ENCODE results near the gene HS3ST4.

HS3ST4 gene

DNA sequence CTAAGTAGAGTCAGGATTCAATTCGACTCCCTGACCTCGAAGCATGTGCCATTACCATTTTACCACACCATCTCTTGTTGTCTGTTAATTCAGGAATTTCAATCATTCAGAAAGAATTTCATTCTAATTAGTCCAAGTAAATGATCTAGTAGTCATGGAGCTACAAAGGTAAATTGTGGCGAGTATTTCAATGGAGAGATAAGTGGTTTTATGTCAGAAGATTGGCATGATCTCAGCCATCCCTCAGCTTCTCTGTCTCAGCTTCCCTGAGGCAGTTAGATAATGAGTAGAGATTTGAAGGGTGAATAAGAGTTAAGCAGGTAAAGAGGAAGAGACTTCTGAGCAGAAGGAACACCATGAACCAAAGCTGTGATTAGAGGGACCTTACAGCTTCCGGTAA lies 93.6 kb downstream of the HS3ST4 start:
- Histone ChIP-seq H3K27ac (ENCODE audit: low read length) (no peak overlapping the region), H2AFZ (ENCODE audit: low read depth, low read length) (no peak overlapping the region), H3K4me1 (ENCODE audit: low read length) (no peaks in the 10 kb centered on the region), H3K36me3 (replicated peaks; ENCODE audit: low read depth, low read length) (no peaks in the 10 kb centered on the region), H4K20me1 (ENCODE audit: insufficient read depth, low read length) (no peaks in the 10 kb centered on the region), H3K9ac (ENCODE audit: low read length) (no peak overlapping the region), H3K4me3 (ENCODE audit: low read length) (no peak overlapping the region), H3K27me3 (ENCODE audit: low read depth, low read length) (no peaks in the 10 kb centered on the region), H3K9me3 (ENCODE audit: insufficient read depth, low read length) (no peaks in the 10 kb centered on the region), H3K4me2 (ENCODE audit: low read length) (no peak overlapping the region), H3K79me2 (ENCODE audit: low read length) (no peaks in the 10 kb centered on the region)
- TF ChIP-seq, protein P1, sequence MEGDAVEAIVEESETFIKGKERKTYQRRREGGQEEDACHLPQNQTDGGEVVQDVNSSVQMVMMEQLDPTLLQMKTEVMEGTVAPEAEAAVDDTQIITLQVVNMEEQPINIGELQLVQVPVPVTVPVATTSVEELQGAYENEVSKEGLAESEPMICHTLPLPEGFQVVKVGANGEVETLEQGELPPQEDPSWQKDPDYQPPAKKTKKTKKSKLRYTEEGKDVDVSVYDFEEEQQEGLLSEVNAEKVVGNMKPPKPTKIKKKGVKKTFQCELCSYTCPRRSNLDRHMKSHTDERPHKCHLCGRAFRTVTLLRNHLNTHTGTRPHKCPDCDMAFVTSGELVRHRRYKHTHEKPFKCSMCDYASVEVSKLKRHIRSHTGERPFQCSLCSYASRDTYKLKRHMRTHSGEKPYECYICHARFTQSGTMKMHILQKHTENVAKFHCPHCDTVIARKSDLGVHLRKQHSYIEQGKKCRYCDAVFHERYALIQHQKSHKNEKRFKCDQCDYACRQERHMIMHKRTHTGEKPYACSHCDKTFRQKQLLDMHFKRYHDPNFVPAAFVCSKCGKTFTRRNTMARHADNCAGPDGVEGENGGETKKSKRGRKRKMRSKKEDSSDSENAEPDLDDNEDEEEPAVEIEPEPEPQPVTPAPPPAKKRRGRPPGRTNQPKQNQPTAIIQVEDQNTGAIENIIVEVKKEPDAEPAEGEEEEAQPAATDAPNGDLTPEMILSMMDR (IDR thresholded peaks at IDR 0.05; ENCODE audit: low read depth, low read length): no peak
- no peak for TF ChIP-seq EZH2phosphoT487 (IDR thresholded peaks at IDR 0.05; ENCODE audit: low read depth)

- TF ChIP-seq, protein P1 (IDR thresholded peaks at IDR 0.05; ENCODE audit: low read depth, low read length): no peak
- TF ChIP-seq EZH2phosphoT487 (IDR thresholded peaks at IDR 0.05; ENCODE audit: low read depth): no peak
- no peaks in the 10 kb centered on the region for H3K4me1 ChIP-seq (ENCODE audit: low read length)
- no peaks in the 10 kb centered on the region for H3K27me3 ChIP-seq (ENCODE audit: low read depth, low read length)
Observed at GRCh38 chr16:25786748-25787147, 95.0 kb downstream of the HS3ST4 start.

DNA sequence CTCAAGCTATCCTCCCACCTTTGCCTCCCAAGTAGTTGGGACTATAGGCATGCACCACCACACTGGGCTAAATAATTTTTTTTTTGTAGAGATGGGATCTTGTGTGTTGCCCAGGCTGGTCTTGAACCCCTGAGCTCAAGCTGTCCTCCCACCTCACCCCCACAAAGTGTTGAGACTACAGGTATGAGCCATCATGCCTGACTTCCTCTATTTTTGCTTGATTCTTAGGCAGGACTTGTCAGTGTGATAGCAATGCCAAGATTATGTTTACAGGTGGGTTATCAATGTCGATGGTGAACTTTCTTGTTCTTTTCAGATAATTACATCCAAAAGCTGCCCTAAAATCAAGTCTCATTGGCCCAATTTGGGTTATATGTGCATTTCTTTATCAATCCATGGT lies 96.9 kb downstream of the HS3ST4 start:
- no peak overlapping the region for H3K4me3 ChIP-seq (ENCODE audit: low read length)
- TF ChIP-seq, protein P1 (IDR thresholded peaks at IDR 0.05; ENCODE audit: low read depth, low read length): no peak
- no peak for TF ChIP-seq EZH2phosphoT487 (IDR thresholded peaks at IDR 0.05; ENCODE audit: low read depth)
- no peaks in the 10 kb centered on the region for H3K27me3 ChIP-seq (ENCODE audit: low read depth, low read length)
- H3K9ac ChIP-seq (ENCODE audit: low read length): no peak overlapping the region
- no peaks in the 10 kb centered on the region for H3K36me3 ChIP-seq (replicated peaks; ENCODE audit: low read depth, low read length)
- H3K9me3 ChIP-seq (ENCODE audit: insufficient read depth, low read length): no peaks in the 10 kb centered on the region
- H3K4me1 ChIP-seq (ENCODE audit: low read length): no peaks in the 10 kb centered on the region
- no peaks in the 10 kb centered on the region for H3K79me2 ChIP-seq (ENCODE audit: low read length)
- no peak overlapping the region for H2AFZ ChIP-seq (ENCODE audit: low read depth, low read length)
- no peaks in the 10 kb centered on the region for H4K20me1 ChIP-seq (ENCODE audit: insufficient read depth, low read length)
- no peak overlapping the region for H3K27ac ChIP-seq (ENCODE audit: low read length)
- H3K4me2 ChIP-seq (ENCODE audit: low read length): no peak overlapping the region

More at GRCh38 chr16:25786748-25787147, 95.0 kb downstream of the HS3ST4 start:
- H3K4me2 ChIP-seq (ENCODE audit: low read length): no peak overlapping the region
- H3K9ac ChIP-seq (ENCODE audit: low read length): no peak overlapping the region
- H3K79me2 ChIP-seq (ENCODE audit: low read length): no peaks in the 10 kb centered on the region
- no peaks in the 10 kb centered on the region for H4K20me1 ChIP-seq (ENCODE audit: insufficient read depth, low read length)
- no peaks in the 10 kb centered on the region for H3K9me3 ChIP-seq (ENCODE audit: insufficient read depth, low read length)
- no peak overlapping the region for H3K27ac ChIP-seq (ENCODE audit: low read length)
- H3K36me3 ChIP-seq (replicated peaks; ENCODE audit: low read depth, low read length): no peaks in the 10 kb centered on the region
- no peak overlapping the region for H2AFZ ChIP-seq (ENCODE audit: low read depth, low read length)
- no peak overlapping the region for H3K4me3 ChIP-seq (ENCODE audit: low read length)

GRCh38 chr16:25796239-25796638 lies 104.5 kb downstream of the HS3ST4 start:
- H3K36me3 ChIP-seq (replicated peaks; ENCODE audit: low read depth, low read length): no peaks in the 10 kb centered on the region
- H3K79me2 ChIP-seq (ENCODE audit: low read length): no peaks in the 10 kb centered on the region
- H3K9ac ChIP-seq (ENCODE audit: low read length): no peak overlapping the region
- H3K9me3 ChIP-seq (ENCODE audit: insufficient read depth, low read length): no peaks in the 10 kb centered on the region
- no peak overlapping the region for H3K4me3 ChIP-seq (ENCODE audit: low read length)
- no peak overlapping the region for H3K4me2 ChIP-seq (ENCODE audit: low read length)
- H3K4me1 ChIP-seq (ENCODE audit: low read length): no peaks in the 10 kb centered on the region
- no peaks in the 10 kb centered on the region for H3K27me3 ChIP-seq (ENCODE audit: low read depth, low read length)
- no peak overlapping the region for H2AFZ ChIP-seq (ENCODE audit: low read depth, low read length)
- H4K20me1 ChIP-seq (ENCODE audit: insufficient read depth, low read length): no peaks in the 10 kb centered on the region
- no peak for TF ChIP-seq EZH2phosphoT487 (IDR thresholded peaks at IDR 0.05; ENCODE audit: low read depth)
- TF ChIP-seq, protein P1 (IDR thresholded peaks at IDR 0.05; ENCODE audit: low read depth, low read length): no peak
- no peak overlapping the region for H3K27ac ChIP-seq (ENCODE audit: low read length)
